Measurements from ENCODE around the gene FKBP5.

The FKBP5 gene

GRCh38 chr6:35719404-35719829, 30.7 kb upstream of the FKBP5 start:
- Histone ChIP-seq H3K27ac (replicated peaks) (peak overlapping the region; percentile 73), H3K27me3 (ENCODE audit: insufficient read depth, poor library complexity, severe bottlenecking) (no peaks in the 10 kb centered on the region), H3K4me3 (replicated peaks; ENCODE audit: insufficient read depth, low read length) (no peak overlapping the region)
- TF ChIP-seq CTCF (IDR thresholded peaks at IDR 0.05; ENCODE audit: insufficient read depth, low read length) (no peak), SPI1 (IDR thresholded peaks at IDR 0.05; ENCODE audit: borderline replicate concordance, low read depth) (no peak), GABPA (IDR thresholded peaks at IDR 0.05; ENCODE audit: low read depth) (no peak), POLR2AphosphoS5 (IDR thresholded peaks at IDR 0.05; ENCODE audit: low read depth) (no peak)
- TF ChIP-seq, protein P1, sequence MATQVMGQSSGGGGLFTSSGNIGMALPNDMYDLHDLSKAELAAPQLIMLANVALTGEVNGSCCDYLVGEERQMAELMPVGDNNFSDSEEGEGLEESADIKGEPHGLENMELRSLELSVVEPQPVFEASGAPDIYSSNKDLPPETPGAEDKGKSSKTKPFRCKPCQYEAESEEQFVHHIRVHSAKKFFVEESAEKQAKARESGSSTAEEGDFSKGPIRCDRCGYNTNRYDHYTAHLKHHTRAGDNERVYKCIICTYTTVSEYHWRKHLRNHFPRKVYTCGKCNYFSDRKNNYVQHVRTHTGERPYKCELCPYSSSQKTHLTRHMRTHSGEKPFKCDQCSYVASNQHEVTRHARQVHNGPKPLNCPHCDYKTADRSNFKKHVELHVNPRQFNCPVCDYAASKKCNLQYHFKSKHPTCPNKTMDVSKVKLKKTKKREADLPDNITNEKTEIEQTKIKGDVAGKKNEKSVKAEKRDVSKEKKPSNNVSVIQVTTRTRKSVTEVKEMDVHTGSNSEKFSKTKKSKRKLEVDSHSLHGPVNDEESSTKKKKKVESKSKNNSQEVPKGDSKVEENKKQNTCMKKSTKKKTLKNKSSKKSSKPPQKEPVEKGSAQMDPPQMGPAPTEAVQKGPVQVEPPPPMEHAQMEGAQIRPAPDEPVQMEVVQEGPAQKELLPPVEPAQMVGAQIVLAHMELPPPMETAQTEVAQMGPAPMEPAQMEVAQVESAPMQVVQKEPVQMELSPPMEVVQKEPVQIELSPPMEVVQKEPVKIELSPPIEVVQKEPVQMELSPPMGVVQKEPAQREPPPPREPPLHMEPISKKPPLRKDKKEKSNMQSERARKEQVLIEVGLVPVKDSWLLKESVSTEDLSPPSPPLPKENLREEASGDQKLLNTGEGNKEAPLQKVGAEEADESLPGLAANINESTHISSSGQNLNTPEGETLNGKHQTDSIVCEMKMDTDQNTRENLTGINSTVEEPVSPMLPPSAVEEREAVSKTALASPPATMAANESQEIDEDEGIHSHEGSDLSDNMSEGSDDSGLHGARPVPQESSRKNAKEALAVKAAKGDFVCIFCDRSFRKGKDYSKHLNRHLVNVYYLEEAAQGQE (IDR thresholded peaks at IDR 0.05; ENCODE audit: insufficient replicate concordance, low read depth): no peak
- no peak for DNase-seq (ENCODE audit: low read depth in 1 of 2, low spot score in 1 of 2)

- peak overlapping the region; percentile 73 for H3K27ac ChIP-seq (replicated peaks)
- no peak overlapping the region for H3K4me3 ChIP-seq (replicated peaks; ENCODE audit: insufficient read depth, low read length)
- no peaks in the 10 kb centered on the region for H3K27me3 ChIP-seq (ENCODE audit: insufficient read depth, poor library complexity, severe bottlenecking)
- no peak for TF ChIP-seq CTCF (IDR thresholded peaks at IDR 0.05; ENCODE audit: insufficient read depth, low read length)
- TF ChIP-seq, protein P1 (IDR thresholded peaks at IDR 0.05; ENCODE audit: insufficient replicate concordance, low read depth): no peak
- no peak for TF ChIP-seq GABPA (IDR thresholded peaks at IDR 0.05; ENCODE audit: low read depth)
- TF ChIP-seq POLR2AphosphoS5 (IDR thresholded peaks at IDR 0.05; ENCODE audit: low read depth): no peak
- TF ChIP-seq SPI1 (IDR thresholded peaks at IDR 0.05; ENCODE audit: borderline replicate concordance, low read depth): no peak
- DNase-seq (ENCODE audit: low read depth in 1 of 2, low spot score in 1 of 2): no peak
These were observed 30.2 kb upstream of the FKBP5 start for GRCh38 chr6:35718911-35719381.

- Histone ChIP-seq H3K27me3 (ENCODE audit: insufficient read depth, poor library complexity, severe bottlenecking) (no peaks in the 10 kb centered on the region), H3K27ac (replicated peaks) (peak overlapping the region; percentile 73), H3K4me3 (replicated peaks; ENCODE audit: insufficient read depth, low read length) (no peak overlapping the region)
- peak; percentile 44 for TF ChIP-seq SPI1 (IDR thresholded peaks at IDR 0.05; ENCODE audit: borderline replicate concordance, low read depth)
- TF ChIP-seq POLR2AphosphoS5 (IDR thresholded peaks at IDR 0.05; ENCODE audit: low read depth): no peak
- TF ChIP-seq GABPA (IDR thresholded peaks at IDR 0.05; ENCODE audit: low read depth): no peak
- peak in 1 of 2 experiments; percentile 29 for DNase-seq (ENCODE audit: low read depth in 1 of 2, low spot score in 1 of 2)
These were observed 29.6 kb upstream of the FKBP5 start for GRCh38 chr6:35718375-35718736.

GRCh38 chr6:35717449-35718374, 29.0 kb upstream of the FKBP5 start:
- TF ChIP-seq SPI1 (IDR thresholded peaks at IDR 0.05; ENCODE audit: borderline replicate concordance, low read depth) (peak; percentile 68), GABPA (IDR thresholded peaks at IDR 0.05; ENCODE audit: low read depth) (no peak)
- peak overlapping the region; percentile 73; the same call in 1 of the 2 replicates for H3K27ac ChIP-seq (replicated peaks)
- H3K27me3 ChIP-seq (ENCODE audit: insufficient read depth, poor library complexity, severe bottlenecking): no peaks in the 10 kb centered on the region
- DNase-seq (ENCODE audit: low read depth in 1 of 2, low spot score in 1 of 2): no peak
- H3K4me3 ChIP-seq (replicated peaks; ENCODE audit: insufficient read depth, low read length): no peak overlapping the region
